NCI-H1930 (cell line): ENCODE data around the gene SNX8.

Source experiments
- DNase-seq, 2 experiments: peaks; one replicate each; lab custom pipeline; 2025; lab: John Stamatoyannopoulos, UW

SNX8 gene

DNA sequence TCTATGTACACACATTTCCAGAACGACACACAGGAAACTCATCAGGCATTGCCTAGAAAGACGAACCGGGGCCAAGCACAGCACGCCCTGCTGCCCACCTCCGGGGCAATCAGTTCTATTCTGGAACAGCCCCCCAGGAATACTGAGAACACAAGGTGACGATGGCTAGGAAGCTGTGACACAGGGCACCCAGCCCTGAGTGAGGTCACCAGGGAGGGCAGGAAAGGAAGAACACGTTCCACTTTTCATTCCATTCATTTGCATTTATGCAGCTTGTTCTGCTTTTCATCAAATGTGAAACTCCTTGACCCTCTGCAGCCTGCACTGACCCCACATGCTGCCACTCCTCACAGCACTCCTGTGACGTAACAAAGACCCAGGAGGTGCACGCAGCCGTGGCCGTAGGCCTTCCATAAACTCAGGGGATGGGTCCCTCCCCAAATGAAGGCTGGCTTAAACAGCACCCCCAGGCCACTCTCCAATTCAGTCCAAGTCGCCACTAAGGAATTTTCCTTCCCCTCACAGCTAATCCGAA lies 110.4 kb downstream of the SNX8 start:
- DNase-seq, result no peak

DNA sequence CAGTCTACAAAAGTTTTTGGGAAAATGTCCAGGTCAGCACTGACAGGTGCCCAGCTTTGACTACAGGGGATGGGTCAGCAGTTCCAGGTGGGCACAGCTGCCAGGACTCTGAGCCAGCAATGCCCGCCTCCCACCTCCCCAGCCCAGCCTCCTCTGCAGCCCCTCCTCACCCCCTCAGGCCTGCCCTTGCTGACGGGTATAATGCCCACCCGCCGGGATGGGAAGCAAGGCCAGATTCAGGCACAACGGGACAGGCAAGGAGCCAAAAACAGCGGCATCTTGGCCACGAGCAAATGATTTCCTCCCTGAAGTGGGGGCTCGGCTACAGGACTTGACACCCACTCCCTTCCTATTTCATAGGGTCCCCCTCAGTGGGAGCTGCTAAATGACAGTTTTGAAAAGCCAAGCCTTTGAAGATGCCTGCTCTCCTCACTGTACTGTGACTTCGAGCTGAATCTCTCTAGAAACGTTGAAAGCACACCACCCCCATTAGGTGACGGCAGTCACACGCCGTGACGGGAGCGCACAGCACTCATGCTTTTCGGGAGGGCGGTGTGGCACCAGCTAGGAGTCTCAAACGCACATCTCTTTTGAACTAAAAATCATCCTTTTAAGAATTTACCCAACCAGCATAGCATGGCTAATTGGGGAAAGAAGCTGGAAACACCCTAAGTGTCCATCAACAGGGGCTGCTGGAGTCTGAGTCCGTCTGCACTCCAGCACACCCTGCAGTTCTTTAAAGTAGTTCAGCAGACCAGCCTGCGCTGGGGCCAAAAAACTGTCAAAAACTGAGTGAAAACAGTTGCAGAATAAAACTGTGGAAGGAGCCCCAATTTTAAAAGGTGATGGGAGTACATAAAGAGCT lies 111.1 kb downstream of the SNX8 start:
- no peak for DNase-seq

DNA sequence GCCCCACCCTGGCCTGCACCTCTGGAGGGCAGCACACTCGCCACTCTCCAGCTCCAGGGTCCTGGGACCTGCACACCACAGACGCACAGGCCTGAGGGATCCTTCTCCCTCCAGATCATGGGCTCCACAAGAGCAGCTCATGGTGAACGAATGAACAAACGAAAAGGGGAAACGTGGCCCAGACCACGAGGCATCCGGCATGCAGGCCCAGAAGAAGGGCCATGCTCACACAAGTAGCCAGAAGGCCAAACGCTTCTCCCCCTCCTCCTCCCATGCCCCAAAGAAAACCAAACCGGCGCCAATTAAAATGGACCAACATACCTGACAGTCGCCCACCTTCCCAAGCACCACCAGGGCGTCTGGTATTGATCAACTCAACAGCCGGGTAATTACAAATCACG lies 111.9 kb downstream of the SNX8 start:
- no peak for DNase-seq
